GM19239 (cell line): ENCODE data around the gene HTR3E.
"Not testable (repeated sequence)": the region's sequence is repeated elsewhere in the genome, so short reads cannot be mapped to it uniquely, and the experiment has no call there.

Experiments
- DNase-seq: peaks from one replicate; pipeline ENCODE4 v3.0.0; 2011; ENCODE audit warnings: low spot score; ENCODE audit not compliant: insufficient read length
- FAIRE-seq: peaks from 2 replicates; lab custom pipeline; 2011; peaks lifted over from hg19 to GRCh38; lab: Jason Lieb, UNC

Gene HTR3E

GRCh38 chr3:184149770-184150169, 52.9 kb downstream of the HTR3E start:
- not testable (repeated sequence) for DNase-seq, FAIRE-seq

- peak; percentile 94 for DNase-seq
- FAIRE-seq, result no peak
Measured at GRCh38 chr3:184154885-184155643, 58.2 kb downstream of the HTR3E start, which contains the start of gene DVL3. Gene DVL3, plus strand, starts transcription at chr3:184155377. Its CDS starts 259 bp downstream, at chr3:184155636.

GRCh38 chr3:184155644-184156521, 59.0 kb downstream of the HTR3E start:
- FAIRE-seq, result no peak
- peak; percentile 56 for DNase-seq

GRCh38 chr3:184156522-184156955, 59.7 kb downstream of the HTR3E start:
- FAIRE-seq (no peak), DNase-seq (no peak)
